CD4-positive, CD25-positive, alpha-beta regulatory T cell (primary cell): Measurements from ENCODE around the gene HOXB7. TPM values are rescaled to one million over a fixed set of nuclear protein-coding genes. Genes with fewer than 3 reads are reported as not detected.

Experiments used
- ATAC-seq, 2 donors: fragments of 150-1000 bp; cut with Tn5 transposase; one replicate each; pipeline ENCODE4 v1.10.0; 2021; ENCODE audit warnings: low read depth in 2 of 2, moderate number of reproducible peaks in 2 of 2, moderate library complexity in 1 of 2
- DNase-seq, 3 donors: peaks; one replicate each; pipeline versions ENCODE4 v3.0.0 to v3.0.0-alpha.2; 2012 to 2022; ENCODE audit warnings: mixed read lengths in 1 of 3
- H3K27ac ChIP-seq: one replicate; pipeline ENCODE4 v1.7.0; 2013; ENCODE audit warnings: mild to moderate bottlenecking, low read length; ENCODE audit not compliant: insufficient read depth, poor library complexity, severe bottlenecking
- H3K27me3 ChIP-seq: one replicate; pipeline ENCODE4 v1.7.0; 2013; ENCODE audit warnings: low read length; ENCODE audit not compliant: control insufficient read depth, insufficient read depth
- H3K36me3 ChIP-seq: one replicate; pipeline ENCODE4 v1.7.0; 2013; ENCODE audit warnings: mild to moderate bottlenecking, low read length, moderate library complexity; ENCODE audit not compliant: control insufficient read depth, insufficient read depth
- H3K4me1 ChIP-seq: 2 replicates; pipeline ENCODE4 v1.7.0; 2013; ENCODE audit warnings: mild to moderate bottlenecking, low read length; ENCODE audit not compliant: insufficient read depth, control insufficient read depth, poor library complexity, severe bottlenecking
- H3K4me3 ChIP-seq: one replicate; pipeline ENCODE4 v1.7.0; 2013; ENCODE audit warnings: low read depth, mild to moderate bottlenecking, low read length, moderate library complexity
- H3K9me3 ChIP-seq, 2 experiments: 1 replicate in 1 of 2; 2 replicates in 1 of 2; pipeline ENCODE4 v1.7.0; 2013; ENCODE audit warnings: low read length in 2 of 2, mild to moderate bottlenecking in 1 of 2, moderate library complexity in 1 of 2; ENCODE audit not compliant: control insufficient read depth in 2 of 2
- H3K27ac Mint-ChIP-seq, 3 donors: one replicate each; pipeline ENCODE4 v1.8.0; 2020 to 2022; ENCODE audit warnings: mild to moderate bottlenecking in 3 of 3, mixed read lengths in 3 of 3, moderate library complexity in 2 of 3
- H3K27me3 Mint-ChIP-seq: one replicate; pipeline ENCODE4 v1.8.0; 2022; ENCODE audit warnings: mild to moderate bottlenecking, mixed read lengths
- H3K36me3 Mint-ChIP-seq: one replicate; pipeline ENCODE4 v1.8.0; 2020; ENCODE audit warnings: mixed read lengths
- H3K4me1 Mint-ChIP-seq, 4 donors: one replicate each; pipeline ENCODE4 v1.8.0; 2020 to 2022; ENCODE audit warnings: mixed read lengths in 4 of 4, mild to moderate bottlenecking in 1 of 4
- H3K4me3 Mint-ChIP-seq, 4 donors: one replicate each; pipeline ENCODE4 v1.8.0; 2020 to 2022; ENCODE audit warnings: mild to moderate bottlenecking in 4 of 4, mixed read lengths in 4 of 4, moderate library complexity in 3 of 4
- H3K9me3 Mint-ChIP-seq, 7 donors: one replicate each; pipeline ENCODE4 v1.8.0; 2020 to 2022; ENCODE audit warnings: mixed read lengths in 7 of 7, mild to moderate bottlenecking in 3 of 7, moderate library complexity in 2 of 7
- polyA plus RNA-seq, 4 donors: library from polyadenylated mRNA; unstranded; fragments of 300-500 nt; fragmentation: Illumina TruSeq; gene quantifications; one replicate each; pipeline ENCODE4 v1.2.3, GENCODE V29; 2021
- total RNA-seq: library from RNA; stranded (reverse); gene quantifications from one replicate; pipeline ENCODE4 v1.2.3, GENCODE V29; 2022

HOXB7 gene
- total and polyA plus RNA-seq, 5 donors from 2014 or later = 0.77 to 7.2 (median 2.1) TPM

GRCh38 chr17:48640858-48641180, 30.0 kb upstream of the HOXB7 start:
- H3K9me3 ChIP-seq = no peaks in the 10 kb centered on the region
- H3K4me3 Mint-ChIP-seq = no peak overlapping the region
- H3K27me3 Mint-ChIP-seq = peaks cover 100% of the 10 kb centered on the region
- H3K27me3 ChIP-seq = peaks cover 65% of the 10 kb centered on the region
- H3K4me1 Mint-ChIP-seq = peaks cover 0 to 28% (median 18%) of the 10 kb centered on the region in 4 donors
- DNase-seq (no peak), ATAC-seq (no peak)
- H3K36me3 Mint-ChIP-seq = no peaks in the 10 kb centered on the region
- no peak overlapping the region for H3K4me3 ChIP-seq
- peaks cover 20% of the 10 kb centered on the region for H3K4me1 ChIP-seq
- no peak overlapping the region for H3K27ac Mint-ChIP-seq
- H3K9me3 Mint-ChIP-seq = peaks cover 0 to 2% (median 0%) of the 10 kb centered on the region in 7 donors
- no peak overlapping the region for H3K27ac ChIP-seq
- no peaks in the 10 kb centered on the region for H3K36me3 ChIP-seq

GRCh38 chr17:48639982-48640857, 29.4 kb upstream of the HOXB7 start:
- Histone ChIP-seq H3K4me3 (no peak overlapping the region), H3K27ac (no peak overlapping the region), H3K4me1 (peaks cover 18% of the 10 kb centered on the region), H3K9me3 (no peaks in the 10 kb centered on the region), H3K27me3 (peaks cover 64% of the 10 kb centered on the region), H3K36me3 (no peaks in the 10 kb centered on the region)
- Mint-ChIP-seq H3K4me3 (no peak overlapping the region), H3K36me3 (no peaks in the 10 kb centered on the region), H3K9me3 (no peaks in the 10 kb centered on the region), H3K4me1 (peaks cover 0 to 22% (median 15%) of the 10 kb centered on the region in 4 donors), H3K27me3 (peaks cover 100% of the 10 kb centered on the region), H3K27ac (no peak overlapping the region)
- ATAC-seq = no peak
- DNase-seq = no peak

DNA sequence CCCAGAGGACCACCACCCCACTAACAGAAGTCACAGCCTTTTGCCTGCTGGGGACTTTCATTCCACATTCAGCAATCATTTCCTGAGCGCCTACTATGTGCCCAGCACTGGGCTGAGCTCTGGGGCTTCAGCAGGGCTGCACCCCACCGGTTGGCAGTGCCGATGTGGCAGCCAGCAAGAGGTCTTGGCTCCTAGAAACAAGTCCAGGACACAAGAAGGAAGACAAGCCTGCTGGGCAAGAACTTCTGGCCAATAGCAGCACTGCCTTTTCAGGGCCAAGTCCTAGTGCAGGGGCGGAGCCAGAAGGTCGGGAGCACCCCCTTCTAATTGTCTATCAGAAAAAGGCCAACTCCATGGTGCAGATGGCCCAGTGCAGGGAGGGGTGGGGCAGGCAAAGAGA, 28.3 kb upstream of the HOXB7 start:
- H3K36me3 ChIP-seq = no peaks in the 10 kb centered on the region
- Mint-ChIP-seq H3K4me3 (no peak overlapping the region), H3K4me1 (peaks cover 0 to 25% (median 12%) of the 10 kb centered on the region in 4 donors), H3K9me3 (no peaks in the 10 kb centered on the region), H3K27ac (no peak overlapping the region), H3K36me3 (no peaks in the 10 kb centered on the region), H3K27me3 (peaks cover 100% of the 10 kb centered on the region)
- peaks cover 59% of the 10 kb centered on the region for H3K27me3 ChIP-seq
- H3K9me3 ChIP-seq = no peaks in the 10 kb centered on the region
- H3K4me1 ChIP-seq = peaks cover 18% of the 10 kb centered on the region
- DNase-seq (no peak), ATAC-seq (no peak)
- H3K4me3 ChIP-seq = no peak overlapping the region
- no peak overlapping the region for H3K27ac ChIP-seq

GRCh38 chr17:48637323-48638260, 26.8 kb upstream of the HOXB7 start:
- Histone ChIP-seq H3K4me1 (peaks cover 26% of the 10 kb centered on the region), H3K27me3 (peaks cover 54% of the 10 kb centered on the region), H3K36me3 (no peaks in the 10 kb centered on the region), H3K27ac (no peak overlapping the region), H3K9me3 (no peaks in the 10 kb centered on the region), H3K4me3 (no peak overlapping the region)
- Mint-ChIP-seq H3K27me3 (peaks cover 97% of the 10 kb centered on the region), H3K36me3 (peaks cover 4% of the 10 kb centered on the region), H3K9me3 (no peaks in the 10 kb centered on the region), H3K4me3 (no peak overlapping the region), H3K4me1 (peaks cover 4 to 31% (median 14%) of the 10 kb centered on the region in 4 donors), H3K27ac (no peak overlapping the region)
- DNase-seq (no peak), ATAC-seq (no peak)

DNA sequence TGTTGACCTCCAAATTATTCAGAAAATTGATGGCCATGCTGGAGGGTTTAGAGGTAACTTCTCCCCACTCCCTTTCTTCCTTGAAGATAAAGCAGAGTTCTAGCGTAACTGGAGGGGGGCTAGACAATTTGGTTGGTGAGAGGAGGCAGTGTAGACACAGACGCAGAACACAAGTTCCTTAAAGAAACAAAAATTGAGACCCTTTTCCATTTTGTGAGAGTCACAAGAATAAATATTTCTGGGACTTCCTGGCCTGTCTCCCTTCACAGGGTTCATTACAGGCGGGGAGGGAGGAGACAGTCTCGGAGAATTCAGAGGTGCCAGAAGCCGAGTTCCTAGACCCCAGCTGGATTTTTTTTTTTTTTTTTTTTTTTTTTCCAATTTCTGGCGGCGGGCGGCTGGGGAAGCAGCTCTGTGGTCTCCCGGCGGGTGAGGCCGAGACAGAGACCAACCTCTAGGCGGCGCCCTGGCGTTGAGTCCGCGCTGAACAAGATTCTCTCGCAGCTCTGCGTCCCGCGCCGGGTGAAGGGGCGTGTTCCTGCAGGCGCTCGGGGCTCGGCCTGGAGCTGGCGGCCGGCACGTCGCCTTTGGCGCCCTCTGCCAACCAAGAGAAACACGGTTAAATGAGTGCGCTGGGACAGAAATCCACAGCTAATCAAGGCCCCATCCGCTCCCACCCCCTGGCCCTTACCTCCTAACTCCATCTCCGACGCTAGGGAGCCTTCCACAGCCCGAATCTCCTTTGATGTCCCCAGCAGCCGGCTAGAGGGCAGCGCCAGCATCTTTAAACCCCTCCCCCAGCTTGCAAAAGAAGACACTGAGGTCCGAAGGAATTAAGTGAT, 25.6 kb upstream of the HOXB7 start:
- H3K27ac ChIP-seq = no peak overlapping the region
- DNase-seq (peak in 2 of 3 donors; percentile 34 to 70), ATAC-seq (peak; percentile 50 to 52)
- Mint-ChIP-seq H3K9me3 (no peaks in the 10 kb centered on the region), H3K4me1 (peaks cover 4 to 21% (median 12%) of the 10 kb centered on the region in 4 donors), H3K4me3 (no peak overlapping the region), H3K27me3 (peaks cover 97% of the 10 kb centered on the region), H3K27ac (peak overlapping the region in 1 of 3 donors; percentile 71), H3K36me3 (peaks cover 5% of the 10 kb centered on the region)
- H3K9me3 ChIP-seq = no peaks in the 10 kb centered on the region
- H3K36me3 ChIP-seq = no peaks in the 10 kb centered on the region
- H3K4me3 ChIP-seq = no peak overlapping the region
- H3K27me3 ChIP-seq = peaks cover 60% of the 10 kb centered on the region
- peaks cover 14% of the 10 kb centered on the region for H3K4me1 ChIP-seq

- no peak for DNase-seq
- peak overlapping the region in 2 of 4 donors; percentile 16 to 28 for H3K4me3 Mint-ChIP-seq
Observed at GRCh38 chr17:48634493-48635208, 23.8 kb upstream of the HOXB7 start.

More at GRCh38 chr17:48634493-48635208, 23.8 kb upstream of the HOXB7 start:
- peaks cover 61% of the 10 kb centered on the region for H3K27me3 ChIP-seq
- no peak overlapping the region for H3K27ac Mint-ChIP-seq
- H3K9me3 ChIP-seq = no peaks in the 10 kb centered on the region
- H3K4me1 ChIP-seq = peaks cover 14% of the 10 kb centered on the region
- ATAC-seq = no peak
- peaks cover 4 to 20% (median 9%) of the 10 kb centered on the region in 4 donors for H3K4me1 Mint-ChIP-seq
- H3K9me3 Mint-ChIP-seq = peaks cover 0 to 2% (median 0%) of the 10 kb centered on the region in 7 donors
- peaks cover 97% of the 10 kb centered on the region for H3K27me3 Mint-ChIP-seq
- H3K36me3 ChIP-seq = no peaks in the 10 kb centered on the region
- peaks cover 5% of the 10 kb centered on the region for H3K36me3 Mint-ChIP-seq
- H3K4me3 ChIP-seq = no peak overlapping the region
- no peak overlapping the region for H3K27ac ChIP-seq
